Measurements from ENCODE around the gene TGFBR3L.
"Not testable (repeated sequence)": the region's sequence is repeated elsewhere in the genome, so short reads cannot be mapped to it uniquely, and the experiment has no call there.

Gene TGFBR3L

DNA sequence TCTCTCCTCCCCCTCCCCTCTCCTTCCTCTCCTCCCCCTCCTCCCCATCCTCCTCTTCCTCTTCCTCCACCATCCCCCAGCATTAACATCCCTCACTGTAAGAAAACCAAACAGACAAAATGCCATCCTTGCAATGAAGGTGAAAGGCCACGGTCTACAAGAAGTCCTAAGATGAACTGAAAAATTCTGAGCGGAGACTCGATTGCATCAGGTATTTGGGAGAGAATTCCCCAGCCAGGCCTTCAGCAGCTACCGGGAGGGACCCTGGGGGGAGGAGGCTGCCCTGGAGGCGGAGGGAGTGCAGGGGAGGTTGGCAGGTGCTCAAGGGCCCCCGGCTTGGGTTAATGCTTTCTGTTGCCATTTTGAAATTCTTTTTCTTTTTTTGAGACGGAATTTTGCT lies 38.9 kb downstream of the TGFBR3L start:
- no peaks in the 10 kb centered on the region for H3K4me1 ChIP-seq (ENCODE audit: low read depth, poor library complexity, severe bottlenecking)
- no peak overlapping the region for H3K27ac ChIP-seq
- TF ChIP-seq, protein P1, sequence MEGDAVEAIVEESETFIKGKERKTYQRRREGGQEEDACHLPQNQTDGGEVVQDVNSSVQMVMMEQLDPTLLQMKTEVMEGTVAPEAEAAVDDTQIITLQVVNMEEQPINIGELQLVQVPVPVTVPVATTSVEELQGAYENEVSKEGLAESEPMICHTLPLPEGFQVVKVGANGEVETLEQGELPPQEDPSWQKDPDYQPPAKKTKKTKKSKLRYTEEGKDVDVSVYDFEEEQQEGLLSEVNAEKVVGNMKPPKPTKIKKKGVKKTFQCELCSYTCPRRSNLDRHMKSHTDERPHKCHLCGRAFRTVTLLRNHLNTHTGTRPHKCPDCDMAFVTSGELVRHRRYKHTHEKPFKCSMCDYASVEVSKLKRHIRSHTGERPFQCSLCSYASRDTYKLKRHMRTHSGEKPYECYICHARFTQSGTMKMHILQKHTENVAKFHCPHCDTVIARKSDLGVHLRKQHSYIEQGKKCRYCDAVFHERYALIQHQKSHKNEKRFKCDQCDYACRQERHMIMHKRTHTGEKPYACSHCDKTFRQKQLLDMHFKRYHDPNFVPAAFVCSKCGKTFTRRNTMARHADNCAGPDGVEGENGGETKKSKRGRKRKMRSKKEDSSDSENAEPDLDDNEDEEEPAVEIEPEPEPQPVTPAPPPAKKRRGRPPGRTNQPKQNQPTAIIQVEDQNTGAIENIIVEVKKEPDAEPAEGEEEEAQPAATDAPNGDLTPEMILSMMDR (conservative IDR thresholded peaks at IDR 0.05; ENCODE audit: low read depth, low read length): no peak
- H3K4me3 ChIP-seq (IDR thresholded peaks at IDR 0.05; ENCODE audit: insufficient read depth, low read depth, low read length): no peak overlapping the region
- no peak overlapping the region for H2AFZ ChIP-seq (ENCODE audit: low read depth)
- no peaks in the 10 kb centered on the region for H3K79me2 ChIP-seq (ENCODE audit: insufficient read depth, low read depth)
- H3K27me3 ChIP-seq (ENCODE audit: insufficient read depth, low read depth): no peaks in the 10 kb centered on the region
- no peaks in the 10 kb centered on the region for H4K20me1 ChIP-seq (ENCODE audit: insufficient read depth)
- H3K9ac ChIP-seq: no peak overlapping the region
- H3K36me3 ChIP-seq (ENCODE audit: insufficient read depth): no peaks in the 10 kb centered on the region
- H3K4me2 ChIP-seq: no peak overlapping the region

DNA sequence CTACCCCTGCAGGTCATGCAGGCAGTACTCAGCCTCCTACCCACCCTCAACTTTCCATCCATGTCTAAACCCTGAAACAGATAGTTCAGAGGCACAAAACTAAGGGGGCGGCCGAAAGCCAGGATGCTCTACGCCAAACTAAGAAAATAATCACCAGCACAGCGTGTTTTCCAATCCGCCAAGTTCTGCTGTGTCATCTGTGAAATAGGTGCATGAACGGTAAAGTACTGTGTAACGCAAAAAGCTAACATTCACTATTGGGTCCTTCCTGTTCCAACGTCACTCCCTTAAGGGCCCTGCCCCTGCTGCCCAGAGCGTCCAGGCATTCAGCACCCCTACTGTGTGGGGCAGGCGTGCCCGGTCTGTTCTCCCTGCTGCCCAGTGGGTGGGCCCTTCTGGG lies 41.1 kb downstream of the TGFBR3L start:
- Histone ChIP-seq H3K4me3 (IDR thresholded peaks at IDR 0.05; ENCODE audit: insufficient read depth, low read depth, low read length) (no peak overlapping the region), H3K36me3 (ENCODE audit: insufficient read depth) (no peaks in the 10 kb centered on the region), H4K20me1 (ENCODE audit: insufficient read depth) (no peaks in the 10 kb centered on the region), H3K4me2 (no peak overlapping the region), H3K79me2 (ENCODE audit: insufficient read depth, low read depth) (no peaks in the 10 kb centered on the region), H3K9ac (no peak overlapping the region), H3K4me1 (ENCODE audit: low read depth, poor library complexity, severe bottlenecking) (no peaks in the 10 kb centered on the region), H2AFZ (ENCODE audit: low read depth) (no peak overlapping the region), H3K27ac (no peak overlapping the region), H3K27me3 (ENCODE audit: insufficient read depth, low read depth) (no peaks in the 10 kb centered on the region)
- TF ChIP-seq, protein P1 (conservative IDR thresholded peaks at IDR 0.05; ENCODE audit: low read depth, low read length): no peak

DNA sequence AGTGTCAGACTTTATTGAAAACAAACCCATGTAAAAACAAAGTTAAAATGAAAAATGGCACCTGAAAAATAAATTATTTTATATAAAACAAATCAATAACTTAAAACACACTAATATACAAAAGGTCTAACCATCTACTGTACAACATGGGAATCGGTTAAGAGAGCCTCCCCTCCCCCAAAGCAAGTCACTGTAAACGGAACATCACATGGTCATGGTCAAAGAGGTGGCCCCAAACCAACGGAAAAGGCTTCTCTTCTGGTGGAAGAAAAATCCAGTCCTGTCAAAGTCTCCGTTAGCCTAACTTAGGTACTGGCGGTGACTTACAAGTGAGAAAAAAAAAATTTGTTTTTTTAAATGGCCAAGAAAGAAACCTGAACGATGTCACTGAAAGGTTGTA lies 44.6 kb downstream of the TGFBR3L start:
- H3K27me3 ChIP-seq (ENCODE audit: insufficient read depth, low read depth): no peaks in the 10 kb centered on the region
- no peak overlapping the region for H3K9ac ChIP-seq
- no peak overlapping the region for H3K27ac ChIP-seq
- H3K4me1 ChIP-seq (ENCODE audit: low read depth, poor library complexity, severe bottlenecking): no peaks in the 10 kb centered on the region
- H3K36me3 ChIP-seq (ENCODE audit: insufficient read depth): 0 out of 2 replicates have a peak, but pooled peaks cover 4% of the 10 kb centered on the region
- no peak overlapping the region for H3K4me3 ChIP-seq (IDR thresholded peaks at IDR 0.05; ENCODE audit: insufficient read depth, low read depth, low read length)
- H2AFZ ChIP-seq (ENCODE audit: low read depth): no peak overlapping the region
- TF ChIP-seq, protein P1 (conservative IDR thresholded peaks at IDR 0.05; ENCODE audit: low read depth, low read length): no peak
- no peak overlapping the region for H3K4me2 ChIP-seq
- no peaks in the 10 kb centered on the region for H4K20me1 ChIP-seq (ENCODE audit: insufficient read depth)
- H3K79me2 ChIP-seq (ENCODE audit: insufficient read depth, low read depth): no peaks in the 10 kb centered on the region

DNA sequence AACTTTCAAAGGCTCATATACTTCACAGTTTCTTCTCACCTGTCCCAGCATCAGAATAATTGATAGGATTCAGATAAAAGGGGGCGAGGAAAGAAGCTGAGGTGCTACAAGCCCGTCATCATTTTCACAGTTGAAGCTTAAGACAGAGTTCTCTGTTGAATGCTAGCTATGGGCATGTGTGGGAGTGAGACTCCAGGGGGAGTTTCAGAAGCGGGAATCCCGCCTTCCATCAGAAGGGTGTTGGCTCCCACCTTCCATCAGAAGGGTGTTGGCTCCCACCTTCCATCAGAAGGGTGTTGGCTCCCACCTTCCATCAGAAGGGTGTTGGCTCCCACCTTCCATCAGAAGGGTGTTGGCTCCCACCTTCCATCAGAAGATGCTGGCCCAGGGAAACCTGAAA lies 46.5 kb downstream of the TGFBR3L start:
- not testable (repeated sequence) for H2AFZ ChIP-seq (ENCODE audit: low read depth); H3K36me3 ChIP-seq (ENCODE audit: insufficient read depth); H3K4me3 ChIP-seq (IDR thresholded peaks at IDR 0.05; ENCODE audit: insufficient read depth, low read depth, low read length); H3K79me2 ChIP-seq (ENCODE audit: insufficient read depth, low read depth); H3K27me3 ChIP-seq (ENCODE audit: insufficient read depth, low read depth); H3K4me2 ChIP-seq; H3K4me1 ChIP-seq (ENCODE audit: low read depth, poor library complexity, severe bottlenecking); H3K27ac ChIP-seq; H3K9ac ChIP-seq; H4K20me1 ChIP-seq (ENCODE audit: insufficient read depth)

DNA sequence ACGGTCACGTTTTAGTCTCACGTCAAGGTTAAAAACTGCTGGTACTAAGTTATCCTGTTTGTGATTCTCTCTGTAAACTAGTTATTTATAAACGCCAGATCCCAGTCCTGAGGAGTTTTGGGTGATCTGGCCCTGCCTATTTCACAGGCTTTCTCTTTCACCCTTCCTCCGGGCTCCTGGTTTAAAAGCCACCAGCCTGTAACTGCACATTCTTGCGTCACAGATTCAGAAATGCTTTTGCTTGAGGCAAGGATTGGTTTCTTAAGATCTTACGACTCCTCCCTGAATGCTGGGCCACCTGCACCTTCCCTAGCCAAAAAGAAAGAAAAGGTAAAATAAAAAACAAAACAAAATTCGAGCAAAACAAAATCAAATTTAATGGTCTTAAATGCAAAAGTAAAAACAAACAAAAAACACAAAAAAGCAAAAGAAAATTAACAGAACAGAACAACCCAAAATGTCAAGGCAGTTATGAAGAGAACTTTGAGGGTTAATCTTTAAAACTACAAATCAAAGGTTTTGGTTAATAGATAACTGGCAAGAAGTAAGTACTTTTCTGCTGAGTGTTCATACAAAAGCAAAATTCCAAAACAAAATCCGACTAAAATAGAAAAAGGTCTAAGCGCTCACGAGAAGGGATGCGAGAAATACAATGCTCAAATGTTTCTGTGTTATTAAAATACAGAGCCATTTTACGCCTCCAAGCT lies 47.4 kb downstream of the TGFBR3L start:
- H4K20me1 ChIP-seq (ENCODE audit: insufficient read depth): no peaks in the 10 kb centered on the region
- H3K36me3 ChIP-seq (ENCODE audit: insufficient read depth): 0 out of 2 replicates have a peak, but pooled peaks cover 4% of the 10 kb centered on the region
- H3K27ac ChIP-seq: no peak overlapping the region
- H3K9ac ChIP-seq: no peak overlapping the region
- H3K27me3 ChIP-seq (ENCODE audit: insufficient read depth, low read depth): no peaks in the 10 kb centered on the region
- H3K4me3 ChIP-seq (IDR thresholded peaks at IDR 0.05; ENCODE audit: insufficient read depth, low read depth, low read length): no peak overlapping the region
- H3K4me1 ChIP-seq (ENCODE audit: low read depth, poor library complexity, severe bottlenecking): no peaks in the 10 kb centered on the region
- TF ChIP-seq, protein P1 (conservative IDR thresholded peaks at IDR 0.05; ENCODE audit: low read depth, low read length): no peak
- H2AFZ ChIP-seq (ENCODE audit: low read depth): no peak overlapping the region
- H3K4me2 ChIP-seq: no peak overlapping the region
- no peaks in the 10 kb centered on the region for H3K79me2 ChIP-seq (ENCODE audit: insufficient read depth, low read depth)

All from KMS-11 (cell line).